MM.1S (cell line): ENCODE results near the gene IRF3.

ENCODE experiments used
- DNase-seq: peaks from one replicate; pipeline ENCODE4 v3.0.0-alpha.2; 2015
- H2AFZ ChIP-seq: fragments of 300-600 bp; sonication (generic); 2 replicates; pipeline ENCODE4 v1.6.0; 2016; ENCODE audit warnings: antibody characterized with exemption, low read length
- H3F3A ChIP-seq: fragments of 300-600 bp; sonication (generic); 2 replicates; pipeline ENCODE4 v1.6.1; 2016; ENCODE audit warnings: mild to moderate bottlenecking, antibody characterized with exemption, low read length, moderate library complexity, mixed read lengths; ENCODE audit not compliant: insufficient read depth
- H3K27ac ChIP-seq: fragments of 300-600 bp; sonication (generic); 2 replicates; pipeline ENCODE4 v1.5.1; 2016; ENCODE audit warnings: mild to moderate bottlenecking, low read length
- H3K27me3 ChIP-seq: fragments of 300-600 bp; sonication (generic); replicated peaks from 2 replicates; pipeline ENCODE4 v1.6.0; 2016; ENCODE audit warnings: low read length; ENCODE audit not compliant: insufficient read depth
- H3K36me3 ChIP-seq: fragments of 300-600 bp; sonication (generic); replicated peaks from 2 replicates; pipeline ENCODE4 v1.6.1; 2016; ENCODE audit warnings: mild to moderate bottlenecking, low read length, mixed read lengths; ENCODE audit not compliant: insufficient read depth
- H3K4me1 ChIP-seq: fragments of 300-600 bp; sonication (generic); 2 replicates; pipeline ENCODE4 v1.6.1; 2016; ENCODE audit warnings: low read length, mixed read lengths
- H3K4me2 ChIP-seq: fragments of 300-600 bp; sonication (generic); 2 replicates; pipeline ENCODE4 v1.6.0; 2016; ENCODE audit warnings: low read depth, low read length
- H3K4me3 ChIP-seq: fragments of 300-600 bp; sonication (generic); 2 replicates; pipeline ENCODE4 v1.5.1; 2016; ENCODE audit warnings: low read length, mixed read lengths
- H3K79me2 ChIP-seq: fragments of 300-600 bp; sonication (generic); 2 replicates; pipeline ENCODE4 v1.6.1; 2016; ENCODE audit warnings: mixed run types, low read length, mixed read lengths
- H3K9ac ChIP-seq: fragments of 300-600 bp; sonication (generic); 2 replicates; pipeline ENCODE4 v1.6.1; 2016; ENCODE audit warnings: low read length, mixed read lengths
- H3K9me2 ChIP-seq: fragments of 300-600 bp; sonication (generic); replicated peaks from 2 replicates; pipeline ENCODE4 v1.6.1; 2016; ENCODE audit warnings: mild to moderate bottlenecking, low read length, mixed read lengths; ENCODE audit not compliant: insufficient read depth
- H3K9me3 ChIP-seq: fragments of 300-600 bp; sonication (generic); replicated peaks from 2 replicates; pipeline ENCODE4 v1.6.1; 2016; ENCODE audit warnings: mild to moderate bottlenecking, low read length, mixed read lengths; ENCODE audit not compliant: insufficient read depth
- H4K20me1 ChIP-seq: fragments of 300-600 bp; sonication (generic); 2 replicates; pipeline ENCODE4 v1.6.1; 2016; ENCODE audit warnings: mild to moderate bottlenecking, low read length, moderate library complexity, mixed read lengths; ENCODE audit not compliant: insufficient read depth
- EZH2 ChIP-seq: fragments of 300-600 bp; sonication (generic); optimal IDR thresholded peaks from 2 replicates; pipeline ENCODE3; 2017; ENCODE audit warnings: low read depth, mild to moderate bottlenecking, antibody characterized with exemption, low read length, mixed read lengths
- EZH2phosphoT487 ChIP-seq: fragments of 300-600 bp; sonication (generic); IDR thresholded peaks from 2 replicates; pipeline ENCODE4 v1.6.1; 2018; ENCODE audit warnings: antibody characterized with exemption, low read length
- TF ChIP-seq, protein P1 (sequence below): fragments of 300-600 bp; sonication (generic); IDR thresholded peaks from 2 replicates; pipeline ENCODE4 v1.5.1; 2016; ENCODE audit warnings: antibody characterized with exemption, low read length, mixed read lengths

Gene IRF3

DNA sequence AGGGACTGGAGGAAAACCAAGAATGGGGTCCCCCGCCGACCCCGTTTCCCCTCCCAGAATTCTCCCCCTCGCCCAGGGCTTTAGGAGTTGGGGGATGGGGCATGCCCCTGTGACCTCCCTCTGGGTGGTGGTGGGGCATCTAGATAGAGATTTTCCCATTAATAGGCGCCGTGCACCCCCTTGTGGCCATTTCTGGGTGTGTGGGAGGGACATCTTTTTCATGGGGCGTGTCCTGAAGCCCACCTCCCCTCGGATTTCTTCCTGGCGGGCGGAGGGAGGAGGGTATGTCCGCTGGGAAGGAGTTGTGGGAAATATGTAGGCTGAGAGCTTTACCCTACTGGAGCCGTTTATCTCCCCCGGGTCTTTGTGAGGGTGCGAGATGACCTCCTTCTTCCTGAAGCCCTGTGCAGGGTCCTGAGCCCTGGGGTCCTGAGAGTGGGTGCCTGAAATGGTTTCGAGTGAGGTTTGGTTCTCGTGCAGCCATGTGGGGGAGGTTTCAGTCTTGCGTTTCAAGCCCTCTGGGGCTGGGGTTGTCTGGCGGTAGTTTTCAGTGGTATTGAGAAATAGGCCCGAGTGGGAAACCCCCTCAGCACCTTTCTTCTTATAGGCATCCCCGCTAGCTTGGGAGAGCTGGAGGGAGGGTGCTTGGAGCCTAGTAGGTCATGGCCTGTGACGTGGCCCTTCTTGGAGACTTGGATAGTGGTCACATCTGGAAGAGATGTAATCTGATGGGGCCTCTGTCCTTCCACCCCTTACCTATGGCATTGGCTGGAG, 12.4 kb upstream of the IRF3 start:
- Histone ChIP-seq H3K4me2 (peak overlapping the region; percentile 74), H3K4me1 (peaks cover 16% of the 10 kb centered on the region), H3K27ac (peak overlapping the region; percentile 96), H3K4me3 (peak overlapping the region; percentile 99), H3K9ac (peak overlapping the region; percentile 100), H4K20me1 (peaks cover 9% of the 10 kb centered on the region; the same call in 1 of the 2 replicates), H3K79me2 (peaks cover 54% of the 10 kb centered on the region), H3K9me2 (no peaks in the 10 kb centered on the region), H3K9me3 (no peaks in the 10 kb centered on the region), H3K36me3 (peaks cover 6% of the 10 kb centered on the region; the same call in 1 of the 2 replicates), H3K27me3 (no peaks in the 10 kb centered on the region), H2AFZ (no peak overlapping the region), H3F3A (peaks cover 51% of the 10 kb centered on the region)
- DNase-seq = peak; percentile 75
- TF ChIP-seq EZH2 = no peak
- TF ChIP-seq, protein P1, sequence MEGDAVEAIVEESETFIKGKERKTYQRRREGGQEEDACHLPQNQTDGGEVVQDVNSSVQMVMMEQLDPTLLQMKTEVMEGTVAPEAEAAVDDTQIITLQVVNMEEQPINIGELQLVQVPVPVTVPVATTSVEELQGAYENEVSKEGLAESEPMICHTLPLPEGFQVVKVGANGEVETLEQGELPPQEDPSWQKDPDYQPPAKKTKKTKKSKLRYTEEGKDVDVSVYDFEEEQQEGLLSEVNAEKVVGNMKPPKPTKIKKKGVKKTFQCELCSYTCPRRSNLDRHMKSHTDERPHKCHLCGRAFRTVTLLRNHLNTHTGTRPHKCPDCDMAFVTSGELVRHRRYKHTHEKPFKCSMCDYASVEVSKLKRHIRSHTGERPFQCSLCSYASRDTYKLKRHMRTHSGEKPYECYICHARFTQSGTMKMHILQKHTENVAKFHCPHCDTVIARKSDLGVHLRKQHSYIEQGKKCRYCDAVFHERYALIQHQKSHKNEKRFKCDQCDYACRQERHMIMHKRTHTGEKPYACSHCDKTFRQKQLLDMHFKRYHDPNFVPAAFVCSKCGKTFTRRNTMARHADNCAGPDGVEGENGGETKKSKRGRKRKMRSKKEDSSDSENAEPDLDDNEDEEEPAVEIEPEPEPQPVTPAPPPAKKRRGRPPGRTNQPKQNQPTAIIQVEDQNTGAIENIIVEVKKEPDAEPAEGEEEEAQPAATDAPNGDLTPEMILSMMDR = peak; percentile 72
- no peak for TF ChIP-seq EZH2phosphoT487

DNA sequence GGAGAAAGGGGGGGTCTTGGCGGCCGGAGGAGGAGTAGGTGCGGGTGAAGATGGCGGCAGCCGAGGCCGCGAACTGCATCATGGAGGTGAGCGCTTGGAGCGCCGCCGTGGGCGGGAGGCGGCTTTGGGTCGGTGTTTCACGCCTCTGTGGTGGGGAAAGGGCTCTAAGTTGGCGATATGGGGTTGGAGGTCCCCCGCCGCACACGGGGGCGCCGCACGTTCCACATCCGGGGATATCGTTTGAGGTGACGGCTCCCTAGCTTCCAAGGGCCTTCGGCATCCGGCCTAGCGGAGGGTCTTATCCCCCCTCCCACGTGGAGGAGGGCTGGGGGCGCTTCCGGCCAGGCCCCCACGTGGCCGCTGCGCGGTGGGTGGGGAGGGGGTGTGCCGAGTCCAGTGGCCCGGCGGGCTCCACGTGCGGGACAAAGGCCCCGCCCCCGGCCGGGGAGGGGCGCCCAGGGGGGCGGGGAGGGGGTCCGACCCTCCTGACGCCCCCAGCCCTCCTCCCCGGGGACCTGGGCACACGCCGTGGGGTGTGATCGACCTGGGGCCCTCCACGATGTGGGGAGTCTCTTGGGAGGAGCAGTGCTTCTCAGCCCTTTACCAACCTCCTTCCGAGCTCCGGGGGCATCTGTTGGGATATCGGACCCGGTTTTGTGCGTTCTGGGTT, 11.7 kb upstream of the IRF3 start, which contains the start of gene PRMT1:
Gene PRMT1, plus strand, starts transcription at position 41 of the 670 bp plus-strand sequence. Its CDS starts 10 bp downstream, at position 51.
- H3K36me3 ChIP-seq = peaks cover 6% of the 10 kb centered on the region; the same call in 1 of the 2 replicates
- H3K9ac ChIP-seq = peak within 1 kb of the TSS; percentile 100
- H3K27me3 ChIP-seq = no peaks in the 10 kb centered on the region
- H3F3A ChIP-seq = peaks cover 51% of the 10 kb centered on the region
- peak within 1 kb of the TSS; percentile 59 for H2AFZ ChIP-seq
- peaks cover 16% of the 10 kb centered on the region for H3K4me1 ChIP-seq
- H3K27ac ChIP-seq = peak within 1 kb of the TSS; percentile 96
- peak; percentile 44 for DNase-seq
- no peaks in the 10 kb centered on the region for H3K9me2 ChIP-seq
- H3K4me3 ChIP-seq = peak within 1 kb of the TSS; percentile 99
- H4K20me1 ChIP-seq = peaks cover 9% of the 10 kb centered on the region; the same call in 1 of the 2 replicates
- peaks cover 52% of the 10 kb centered on the region for H3K79me2 ChIP-seq
- H3K4me2 ChIP-seq = peak within 1 kb of the TSS; percentile 74
- no peak for TF ChIP-seq EZH2phosphoT487
- TF ChIP-seq EZH2 = no peak
- TF ChIP-seq, protein P1 = no peak
- H3K9me3 ChIP-seq = no peaks in the 10 kb centered on the region

DNA sequence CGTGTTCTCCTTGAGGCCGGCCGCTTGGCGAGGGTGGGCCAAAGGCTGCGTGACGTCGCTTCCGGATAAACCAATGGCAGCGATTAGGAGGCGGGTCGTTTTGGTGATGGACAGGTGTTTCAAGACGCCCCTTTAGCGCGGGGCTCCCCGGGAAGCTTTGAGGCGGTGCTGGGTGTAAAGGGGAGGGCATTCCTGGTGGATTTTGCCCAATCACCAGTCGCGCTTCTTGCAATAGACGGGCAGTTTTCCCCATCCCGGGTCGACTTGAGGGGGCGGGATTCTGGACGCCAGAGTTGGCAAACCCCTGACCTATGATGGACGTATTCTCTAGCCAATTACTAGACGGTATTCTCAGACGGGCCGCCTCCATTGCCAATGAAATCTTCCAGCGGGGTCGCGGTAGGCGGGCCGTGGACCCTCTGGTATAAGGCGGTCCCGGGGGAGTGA, 11.2 kb upstream of the IRF3 start:
- H3K4me1 ChIP-seq = peaks cover 21% of the 10 kb centered on the region
- DNase-seq = peak; percentile 99

More for the DNA sequence above, 11.2 kb upstream of the IRF3 start:
- Histone ChIP-seq H2AFZ (peak overlapping the region; percentile 59), H3K9me2 (no peaks in the 10 kb centered on the region), H3K36me3 (peaks cover 2% of the 10 kb centered on the region; the same call in 1 of the 2 replicates), H4K20me1 (peaks cover 9% of the 10 kb centered on the region; the same call in 1 of the 2 replicates), H3K79me2 (peaks cover 46% of the 10 kb centered on the region), H3K9me3 (no peaks in the 10 kb centered on the region), H3K27ac (peak overlapping the region; percentile 96), H3F3A (peaks cover 57% of the 10 kb centered on the region), H3K4me3 (peak overlapping the region; percentile 99), H3K4me2 (peak overlapping the region; percentile 74; the same call in 1 of the 2 replicates), H3K9ac (peak overlapping the region; percentile 100), H3K27me3 (no peaks in the 10 kb centered on the region)
- TF ChIP-seq, protein P1 = no peak
- TF ChIP-seq EZH2 (no peak), EZH2phosphoT487 (no peak)
